Kasumi-1 (cell line): ENCODE results near the gene EDRF1.
"Not testable (repeated sequence)": the region's sequence is repeated elsewhere in the genome, so short reads cannot be mapped to it uniquely, and the experiment has no call there.

ENCODE experiments used
- DNase-seq, 2 experiments: peaks; one replicate each; lab custom pipeline; 2025; lab: John Stamatoyannopoulos, UW

The EDRF1 gene

GRCh38 chr10:125719173-125720001, at the start of gene EDRF1:
EDRF1 (plus strand) TSS chr10:125719709; CDS start chr10:125719808, 99 bp downstream.
- peak; percentile 100 for DNase-seq

GRCh38 chr10:125672884-125673283, 46.6 kb upstream of the EDRF1 start:
- DNase-seq, result no peak

GRCh38 chr10:125679436-125679835, 40.1 kb upstream of the EDRF1 start:
- DNase-seq, result no peak

GRCh38 chr10:125683063-125683462, 36.4 kb upstream of the EDRF1 start, which contains the start of gene TEX36:
TEX36 (minus strand) TSS chr10:125683163; CDS start chr10:125682989, 174 bp downstream.
- no peak for DNase-seq

- DNase-seq, result no peak
Observed at GRCh38 chr10:125683821-125684220, 35.7 kb upstream of the EDRF1 start.

- DNase-seq, result peak; percentile 87
Observed at GRCh38 chr10:125684581-125684980, 34.9 kb upstream of the EDRF1 start.

GRCh38 chr10:125687507-125688185, 31.9 kb upstream of the EDRF1 start:
- DNase-seq, result no peak

GRCh38 chr10:125689955-125690569, 29.4 kb upstream of the EDRF1 start:
- DNase-seq, result no peak

GRCh38 chr10:125691160-125691981, 28.1 kb upstream of the EDRF1 start:
- no peak for DNase-seq

GRCh38 chr10:125692196-125692595, 27.3 kb upstream of the EDRF1 start:
- DNase-seq, result no peak

GRCh38 chr10:125692601-125693523, 26.6 kb upstream of the EDRF1 start:
- DNase-seq, result no peak

GRCh38 chr10:125693524-125693847, 26.0 kb upstream of the EDRF1 start:
- no peak for DNase-seq

- no peak for DNase-seq
Observed at GRCh38 chr10:125694883-125695282, 24.6 kb upstream of the EDRF1 start.

GRCh38 chr10:125696884-125697283, 22.6 kb upstream of the EDRF1 start:
- DNase-seq, result not testable (repeated sequence)

GRCh38 chr10:125698481-125698998, 21.0 kb upstream of the EDRF1 start:
- DNase-seq, result no peak

- no peak for DNase-seq
Observed at GRCh38 chr10:125699562-125700143, 19.9 kb upstream of the EDRF1 start.

- peak; percentile 32 to 44 for DNase-seq
Observed at GRCh38 chr10:125700355-125700911, 19.1 kb upstream of the EDRF1 start.

GRCh38 chr10:125707541-125708468, 11.7 kb upstream of the EDRF1 start:
- DNase-seq, result no peak

- DNase-seq, result no peak
Observed at GRCh38 chr10:125708971-125709503, 10.5 kb upstream of the EDRF1 start.
